ENCODE data around the gene GAS5. TPM values are rescaled to one million over a fixed set of nuclear protein-coding genes. Genes with fewer than 3 reads are reported as not detected.

The GAS5 gene
- total and polyA plus RNA-seq, 9 of the 15 experiments (the other 6 are each of a cell fraction or from before 2014, with no cell fraction given), result 565 to 1,860 (median 1,006) TPM

DNA sequence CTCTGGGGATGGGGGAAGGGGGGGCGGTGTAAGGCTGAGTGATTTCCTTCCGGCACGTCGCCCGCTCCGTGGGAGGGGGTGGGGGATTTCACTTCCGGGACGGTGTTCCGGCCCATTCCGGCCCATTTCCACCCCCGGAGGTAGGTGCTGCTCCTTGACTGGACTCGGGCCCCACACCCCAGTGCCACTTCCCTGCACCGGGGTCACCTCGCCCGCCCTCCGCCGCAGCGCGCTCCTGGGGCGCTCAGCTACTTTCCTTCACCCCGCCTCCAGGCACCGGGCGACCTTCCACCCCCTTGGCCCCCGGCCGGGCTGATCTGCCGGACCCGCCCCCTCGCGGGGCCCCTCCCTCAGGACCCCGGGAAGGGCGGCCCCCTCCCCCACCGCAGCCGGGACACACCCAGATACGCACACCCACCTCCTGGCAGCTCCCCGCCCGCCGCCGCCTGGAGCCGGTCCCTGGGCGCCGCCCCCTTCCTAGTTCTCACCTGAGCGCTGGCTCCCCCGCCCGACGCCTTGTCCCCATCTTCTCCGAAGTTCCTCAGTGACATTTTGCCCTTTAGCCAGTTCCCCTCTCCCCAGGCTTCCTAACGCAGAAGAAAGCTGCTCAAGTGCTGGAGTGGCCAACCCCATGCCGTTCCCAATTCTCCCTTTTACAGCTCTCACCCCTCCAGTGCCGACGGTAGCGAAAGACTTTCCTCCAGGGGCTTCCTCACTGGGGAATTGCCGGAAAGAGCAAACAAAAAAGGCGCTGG, 654 bp upstream of the GAS5 start, which contains the start of gene ZBTB37 (continued):
- no peak for TF ChIP-seq ZNF253 (CRISPR knock-in tag; conservative IDR thresholded peaks at IDR 0.05)
- no peak for TF ChIP-seq ZFP1 (CRISPR knock-in tag; IDR thresholded peaks at IDR 0.05)
- peak; percentile 62; the same call in 1 of the 2 replicates for TF ChIP-seq ZFX (CRISPR knock-in tag; IDR thresholded peaks at IDR 0.05)
- no peak for TF ChIP-seq MAFG (tag; conservative IDR thresholded peaks at IDR 0.05)
- no peak for TF ChIP-seq PURB (CRISPR knock-in tag; IDR thresholded peaks at IDR 0.05; ENCODE audit: low read depth)
- peak; percentile 70 for TF ChIP-seq RREB1 (CRISPR knock-in tag; IDR thresholded peaks at IDR 0.05)
- peak in 1 of 2 experiments; percentile 80; a peak in 1 of 4 replicates for TF ChIP-seq KDM1A (IDR thresholded peaks at IDR 0.05)
- TF ChIP-seq SRSF1 (IDR thresholded peaks at IDR 0.05; ENCODE audit: low read depth, low read length), result no peak
- no peak for TF ChIP-seq ZNF124 (CRISPR knock-in tag; IDR thresholded peaks at IDR 0.05)
- TF ChIP-seq POLR3A (IDR thresholded peaks at IDR 0.05; ENCODE audit: borderline replicate concordance, extremely low read depth, insufficient read depth, insufficient read length), result no peak
- no peak for TF ChIP-seq TGIF2 (CRISPR knock-in tag; IDR thresholded peaks at IDR 0.05)
- TF ChIP-seq NCOA2 (IDR thresholded peaks at IDR 0.05; ENCODE audit: partially characterized antibody in 2 of 2), result no peak
- no peak for TF ChIP-seq ZNF165 (CRISPR knock-in tag; IDR thresholded peaks at IDR 0.05; ENCODE audit: borderline replicate concordance)
- TF ChIP-seq, protein P1, sequence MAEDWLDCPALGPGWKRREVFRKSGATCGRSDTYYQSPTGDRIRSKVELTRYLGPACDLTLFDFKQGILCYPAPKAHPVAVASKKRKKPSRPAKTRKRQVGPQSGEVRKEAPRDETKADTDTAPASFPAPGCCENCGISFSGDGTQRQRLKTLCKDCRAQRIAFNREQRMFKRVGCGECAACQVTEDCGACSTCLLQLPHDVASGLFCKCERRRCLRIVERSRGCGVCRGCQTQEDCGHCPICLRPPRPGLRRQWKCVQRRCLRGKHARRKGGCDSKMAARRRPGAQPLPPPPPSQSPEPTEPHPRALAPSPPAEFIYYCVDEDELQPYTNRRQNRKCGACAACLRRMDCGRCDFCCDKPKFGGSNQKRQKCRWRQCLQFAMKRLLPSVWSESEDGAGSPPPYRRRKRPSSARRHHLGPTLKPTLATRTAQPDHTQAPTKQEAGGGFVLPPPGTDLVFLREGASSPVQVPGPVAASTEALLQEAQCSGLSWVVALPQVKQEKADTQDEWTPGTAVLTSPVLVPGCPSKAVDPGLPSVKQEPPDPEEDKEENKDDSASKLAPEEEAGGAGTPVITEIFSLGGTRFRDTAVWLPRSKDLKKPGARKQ (CRISPR knock-in tag; IDR thresholded peaks at IDR 0.05), result no peak
- TF ChIP-seq TARDBP (IDR thresholded peaks at IDR 0.05), result no peak
- no peak for TF ChIP-seq KLF10 (CRISPR knock-in tag; IDR thresholded peaks at IDR 0.05)
- no peak for TF ChIP-seq ID3 (CRISPR knock-in tag; IDR thresholded peaks at IDR 0.05)
- no peak for TF ChIP-seq ID3 (tag; IDR thresholded peaks at IDR 0.05)
- TF ChIP-seq NFRKB (IDR thresholded peaks at IDR 0.05; ENCODE audit: low read depth), result peak; percentile 59; the same call in 1 of the 2 replicates
- no peak for TF ChIP-seq MBD2 (IDR thresholded peaks at IDR 0.05; ENCODE audit: borderline replicate concordance, low read depth)
